Amygdala (tissue), 56 donors: ENCODE data around the gene ZFR.
"Not testable (repeated sequence)": the region's sequence is repeated elsewhere in the genome, so short reads cannot be mapped to it uniquely, and the experiment has no call there.

Experiments used
- DNase-seq, 56 donors: peaks; one replicate each; lab custom pipeline; 2025; lab: John Stamatoyannopoulos, UW

The ZFR gene

DNA sequence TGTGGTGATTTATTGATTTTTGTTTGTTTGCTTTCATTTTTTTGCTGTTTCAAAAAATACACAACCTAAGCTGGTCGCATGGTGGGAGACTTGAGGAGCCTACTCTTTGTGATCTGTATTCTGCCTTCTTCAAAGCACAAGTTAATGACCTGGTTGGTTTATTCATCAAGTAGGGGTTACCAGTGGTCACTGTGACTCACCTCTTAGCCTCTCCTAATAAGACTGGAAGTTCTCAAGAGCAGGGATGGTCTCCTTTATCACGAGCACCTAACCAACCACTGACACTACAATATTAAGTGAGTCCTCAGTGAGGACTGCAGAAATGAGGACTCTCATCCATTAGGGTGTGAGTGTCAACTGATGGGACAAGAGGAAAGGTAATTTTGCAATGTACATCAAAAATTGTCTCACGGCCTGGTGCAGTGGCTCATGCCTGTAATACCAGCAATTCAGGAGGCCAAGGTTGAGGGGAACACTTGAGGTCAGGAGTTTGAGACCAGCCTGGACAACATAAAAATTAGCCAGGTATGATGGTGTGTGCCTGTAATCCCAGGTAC lies 118.2 kb downstream of the ZFR start:
- no peak for DNase-seq

- DNase-seq = no peak
These were observed 118.9 kb downstream of the ZFR start for GRCh38 chr5:32325616-32326015.

- DNase-seq = peak in 6 of 56 donors; percentile 6 to 64 (median 28)
These were observed 119.5 kb downstream of the ZFR start for GRCh38 chr5:32325062-32325461.

DNA sequence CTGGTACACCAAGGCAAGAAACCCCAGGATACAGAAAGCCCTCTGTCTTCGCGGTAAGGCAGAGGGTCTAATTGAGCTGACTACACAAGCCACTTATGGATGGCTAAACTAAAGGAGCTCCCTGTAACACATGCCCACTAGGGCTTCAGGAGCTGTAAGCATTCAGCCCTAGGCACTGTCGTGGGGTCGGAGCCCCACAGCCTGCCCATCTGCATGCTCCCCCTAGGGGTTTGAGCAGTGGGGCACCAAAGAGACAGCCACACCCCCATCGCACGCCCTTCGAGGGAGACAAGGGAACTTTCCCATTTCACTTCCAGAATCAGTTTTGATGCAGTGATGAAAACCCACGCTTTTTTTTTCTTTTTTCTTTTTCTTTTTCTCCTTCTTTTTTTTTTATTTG lies 120.8 kb downstream of the ZFR start:
- DNase-seq = no peak

DNA sequence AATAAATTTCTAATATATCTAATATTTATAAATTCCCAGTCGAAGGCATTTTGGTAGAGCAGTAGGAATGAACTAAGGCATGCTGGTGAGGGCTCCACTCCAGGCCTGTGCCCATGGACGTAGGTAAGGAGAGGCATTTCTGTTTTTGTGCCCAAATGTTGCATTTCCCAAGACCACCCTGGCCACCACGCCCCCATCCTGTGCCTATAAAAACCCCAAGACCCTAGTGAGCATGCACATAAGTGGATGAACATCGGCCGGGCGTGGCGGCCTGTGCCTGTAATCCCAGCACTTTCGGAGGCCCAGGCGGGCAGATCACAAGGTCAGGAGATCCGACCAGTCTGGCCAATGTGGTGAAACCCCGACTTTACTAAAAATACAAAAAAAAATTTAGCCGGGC lies 121.7 kb downstream of the ZFR start:
- DNase-seq = no peak

GRCh38 chr5:32321787-32322186 lies 122.8 kb downstream of the ZFR start:
- DNase-seq = not testable (repeated sequence)

DNA sequence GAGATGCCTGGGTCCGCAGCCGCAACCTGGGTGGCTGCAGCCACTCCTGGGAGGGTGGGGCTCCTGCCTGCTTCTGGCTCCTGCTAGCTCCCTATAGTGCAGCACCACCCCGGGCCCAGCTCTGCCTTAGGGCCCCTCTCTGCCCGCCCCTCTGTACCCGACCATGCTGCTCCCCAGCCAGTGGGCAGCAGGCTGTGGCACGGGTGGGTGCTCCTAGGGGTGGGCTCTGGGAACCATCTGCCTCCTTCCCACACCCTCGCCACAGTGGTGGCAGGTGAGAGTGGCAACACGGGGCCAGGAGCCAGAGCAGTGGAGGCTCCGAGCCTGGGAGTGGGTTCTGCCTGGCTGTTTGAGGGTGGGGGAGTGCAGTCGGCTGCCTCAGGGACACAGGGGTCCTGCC lies 124.0 kb downstream of the ZFR start:
- DNase-seq = no peak

GRCh38 chr5:32319926-32320543 lies 124.5 kb downstream of the ZFR start:
- no peak for DNase-seq

DNA sequence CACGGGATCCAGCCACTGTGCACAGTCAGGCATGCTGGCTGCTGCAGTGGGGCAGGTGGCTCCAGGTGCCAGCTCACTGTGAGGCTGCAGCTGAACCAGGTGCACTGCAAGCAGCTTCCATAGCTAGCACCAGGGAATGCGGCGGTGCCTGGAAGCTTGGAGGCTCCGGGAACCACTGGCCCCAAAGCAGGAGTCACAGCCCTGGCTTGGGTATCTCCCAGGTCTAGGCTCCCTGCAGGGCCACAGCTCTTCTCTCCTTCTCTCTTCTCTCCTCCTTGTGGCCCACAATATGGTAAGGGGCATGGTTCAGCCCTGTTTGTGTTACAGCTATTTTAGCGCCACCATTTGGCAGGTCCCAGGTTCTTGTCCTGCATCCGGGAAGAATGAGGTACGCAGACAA lies 125.1 kb downstream of the ZFR start:
- no peak for DNase-seq

GRCh38 chr5:32317041-32317440 lies 127.5 kb downstream of the ZFR start:
- no peak for DNase-seq

DNA sequence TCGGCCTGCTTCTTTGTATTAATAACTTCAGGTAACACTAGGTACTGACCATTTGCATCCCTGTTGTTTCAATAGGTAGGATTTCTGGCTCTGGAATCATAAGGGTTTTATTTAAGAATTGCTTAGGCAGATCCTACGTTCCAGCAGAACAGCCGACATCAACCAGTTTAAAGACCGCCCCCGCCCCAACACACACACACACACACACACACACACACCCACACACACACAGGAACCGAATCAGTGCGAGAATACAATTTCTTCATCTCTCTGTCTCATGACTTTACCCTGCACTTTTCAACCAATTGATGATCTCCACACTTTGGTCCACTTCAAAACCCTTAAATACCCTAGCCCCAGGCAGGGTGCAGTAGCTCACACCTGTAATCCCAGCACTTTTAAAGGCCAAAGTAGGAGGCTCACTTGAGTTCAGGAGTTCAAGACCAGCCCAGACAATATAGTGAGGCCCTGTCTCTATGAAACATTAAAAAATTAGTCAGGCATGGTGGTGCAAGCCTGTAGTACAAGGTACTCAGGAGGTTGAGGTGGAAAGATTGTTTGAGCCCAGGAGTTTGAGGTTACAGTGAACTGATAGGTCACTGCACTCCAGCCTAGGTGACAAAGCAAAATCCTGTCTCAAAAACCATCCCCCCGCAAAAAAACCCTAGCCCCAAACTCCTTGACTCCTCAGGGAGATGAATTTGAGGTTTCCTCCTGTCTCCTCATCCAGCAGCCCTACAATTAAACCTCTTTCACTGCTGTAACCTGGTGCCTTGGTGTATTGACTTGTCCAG lies 129.1 kb downstream of the ZFR start:
- DNase-seq = peak in 4 of 56 donors; percentile 9 to 59 (median 24)

DNA sequence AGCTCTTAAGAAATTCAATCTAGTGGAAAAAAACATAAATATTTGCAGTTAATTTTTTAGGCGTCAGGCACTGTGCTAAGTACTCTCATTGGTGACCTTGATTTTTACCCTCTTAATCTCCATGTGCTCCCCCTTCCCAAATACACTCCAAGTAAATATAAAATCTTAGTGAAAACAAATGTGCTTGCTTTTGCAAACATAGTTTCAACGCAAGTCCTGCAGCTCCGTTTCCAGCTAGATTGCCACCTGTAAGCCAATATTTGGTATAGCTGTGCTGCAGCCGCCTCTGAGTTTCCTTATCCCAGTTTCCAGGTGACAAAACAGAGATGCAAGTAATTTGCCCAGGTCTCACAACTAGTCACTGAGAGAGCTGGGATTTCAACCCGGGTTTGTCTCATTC lies 129.9 kb downstream of the ZFR start:
- DNase-seq = no peak

DNA sequence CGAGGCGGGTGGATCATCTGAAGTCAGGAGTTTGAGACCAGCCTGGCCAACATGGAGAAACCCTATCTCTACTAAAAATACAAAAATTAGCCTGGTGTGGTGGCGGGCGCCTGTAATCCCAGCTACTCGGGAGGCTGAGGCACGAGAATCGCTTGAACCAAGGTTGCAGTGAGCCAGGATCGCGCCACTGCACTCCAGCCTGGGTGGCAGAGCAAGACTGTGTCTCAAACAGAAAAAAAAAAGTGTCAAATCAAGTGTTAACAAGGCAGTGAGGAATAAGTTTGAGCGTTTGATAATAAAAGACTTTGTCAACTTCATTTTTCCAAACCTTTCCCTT lies 130.4 kb downstream of the ZFR start:
- not testable (repeated sequence) for DNase-seq

DNA sequence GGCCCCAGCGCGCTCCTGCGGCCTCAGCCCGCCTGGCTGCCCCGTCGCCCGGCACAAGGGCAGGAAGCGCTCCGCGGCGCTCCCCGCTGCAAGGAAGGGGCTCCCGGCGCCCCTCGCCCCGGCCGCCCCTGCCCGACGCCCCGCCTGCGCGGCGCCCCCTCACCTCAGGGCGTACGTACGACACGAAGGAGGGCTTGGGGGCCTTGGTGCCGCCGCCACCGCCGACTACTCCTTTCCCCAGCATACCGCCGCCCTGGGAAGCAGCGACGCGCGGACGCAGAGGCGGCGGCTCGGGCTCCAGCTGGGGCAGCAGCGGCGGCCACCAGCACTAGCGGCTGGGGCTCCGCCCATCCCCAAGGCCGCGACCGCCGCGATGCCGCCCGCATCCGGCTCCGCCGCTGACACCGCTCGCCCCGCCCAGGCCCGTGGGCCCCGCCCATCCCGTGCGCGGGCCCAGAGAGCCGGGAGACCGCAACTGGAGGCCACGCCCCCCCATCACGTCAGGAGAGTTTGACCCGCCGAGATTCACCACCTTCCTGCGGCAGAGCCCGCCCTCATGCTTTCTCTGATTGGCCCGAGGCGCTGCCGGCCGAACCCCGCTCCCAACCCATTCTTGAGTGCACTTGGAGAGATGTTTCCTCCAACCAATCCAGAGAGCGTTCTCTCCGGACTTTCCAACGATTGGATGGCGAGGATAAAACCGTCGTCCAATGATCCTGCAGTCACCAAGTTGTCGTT lies 131.8 kb downstream of the ZFR start, which contains the start of gene MTMR12:
MTMR12 (minus strand) TSS at position 345 of the 738 bp plus-strand sequence; CDS start at position 244, 101 bp downstream.
- DNase-seq = peak; percentile 87 to 100 (median 99)

- peak in 37 of 56 donors; percentile 5 to 68 (median 41) for DNase-seq
These were observed 132.3 kb downstream of the ZFR start for GRCh38 chr5:32312197-32312594.

- peak in 1 of 56 donors; percentile 1 for DNase-seq
These were observed 132.9 kb downstream of the ZFR start for GRCh38 chr5:32311404-32312196.

DNA sequence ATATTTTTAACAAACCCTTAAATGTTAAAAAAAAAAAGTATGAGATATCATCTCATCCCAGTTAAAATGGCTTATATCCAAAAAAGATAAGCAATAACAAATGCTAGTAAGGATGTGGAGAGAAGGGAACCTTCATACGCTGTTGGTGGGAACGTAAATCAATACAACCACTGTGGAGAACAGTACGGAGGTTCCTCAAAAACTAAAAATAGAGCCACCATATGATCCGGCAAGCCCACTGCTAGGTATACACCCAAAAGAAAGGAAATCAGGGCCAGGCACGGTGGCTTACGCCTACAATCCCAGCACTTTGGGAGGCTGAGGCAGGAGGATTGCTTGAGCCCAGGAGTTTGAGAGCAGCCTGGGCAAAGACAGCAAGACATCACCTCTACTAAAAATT lies 134.8 kb downstream of the ZFR start:
- no peak for DNase-seq

DNA sequence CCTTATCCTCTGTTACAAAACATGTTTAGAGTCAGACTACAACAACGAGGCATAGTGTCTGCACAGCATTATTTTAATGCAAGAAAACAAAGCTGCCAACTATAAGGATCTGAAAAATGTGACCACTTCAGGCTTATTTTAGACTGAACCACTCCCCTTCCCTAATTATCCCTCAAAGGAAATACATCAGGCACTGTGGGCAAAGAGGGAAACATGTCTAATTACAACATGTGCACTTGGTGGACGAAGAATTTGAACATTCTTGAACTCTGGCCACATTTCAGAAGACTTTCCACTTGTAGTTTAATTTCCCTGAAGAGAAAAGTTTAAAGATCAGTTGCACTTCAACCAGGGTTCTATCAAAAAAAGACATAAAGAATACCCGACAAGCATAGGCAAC lies 135.6 kb downstream of the ZFR start:
- no peak for DNase-seq

DNA sequence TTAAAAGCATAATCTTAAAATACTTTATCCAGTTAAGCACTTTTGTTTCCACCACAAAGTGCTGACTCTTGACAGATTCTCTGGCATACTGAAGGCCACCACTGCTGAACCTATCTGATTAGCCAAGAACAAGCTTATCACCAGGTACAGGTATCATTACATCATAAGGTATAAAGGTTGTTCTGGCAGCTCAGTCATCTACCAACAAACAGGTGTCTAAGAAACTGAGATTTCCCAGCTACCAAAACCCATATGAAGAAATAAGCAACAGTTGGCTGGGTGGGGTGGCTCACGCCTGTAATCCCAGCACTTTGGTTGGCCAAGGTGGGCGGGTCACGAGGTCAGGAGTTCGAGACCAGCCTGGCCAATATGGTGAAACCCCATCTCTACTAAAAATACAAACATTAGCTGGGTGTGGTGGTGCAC lies 136.8 kb downstream of the ZFR start:
- no peak for DNase-seq

GRCh38 chr5:32304622-32305021 lies 139.9 kb downstream of the ZFR start:
- peak in 1 of 56 donors; percentile 14 for DNase-seq
